HepG2 (cell line): ENCODE results near the gene APBB2. TPM values are rescaled to one million over a fixed set of nuclear protein-coding genes. Genes with fewer than 3 reads are reported as not detected.

Source experiments
- ATAC-seq: fragments of 200-7000 bp; cut with Tn5 transposase; 3 replicates; pipeline ENCODE4 v1.9.1; 2020; ENCODE audit warnings: mild to moderate bottlenecking, moderate library complexity
- BruUV-seq: library from RNA; stranded (reverse); fragments of 400-500 nt; replicated peaks from 2 replicates; lab custom pipeline; 2021; lab: Mats Ljungman, UMichigan
- CTCF ChIA-PET: fragments of 300-600 bp; formaldehyde crosslinking; extraction: SDS; loops from one replicate; lab custom pipeline; 2021; ENCODE audit warnings: low total read pairs, inconsistent platforms, low intra/inter-chr PET ratio; lab: Yijun Ruan, JAX
- POLR2A ChIA-PET: fragments of 350-600 bp; sonication (Branson Sonifier 250); formaldehyde crosslinking; loops from one replicate; lab custom pipeline; 2020; ENCODE audit warnings: antibody characterized with exemption, inconsistent platforms; lab: Yijun Ruan, JAX
- DNase-seq: peaks from one replicate; pipeline ENCODE4 v3.0.0-alpha.2; 2015; ENCODE audit warnings: low spot score
- FAIRE-seq: peaks from 3 replicates; lab custom pipeline; 2011; peaks lifted over from hg19 to GRCh38; lab: Jason Lieb, UNC
- H2AFZ ChIP-seq: one replicate; pipeline ENCODE4 v1.6.1; 2011; ENCODE audit warnings: low read length, inconsistent platforms
- H3K27ac ChIP-seq: fragments of 300-600 bp; 3 replicates; pipeline ENCODE4 v1.8.0; 2011; ENCODE audit warnings: mixed run types, mild to moderate bottlenecking, mixed read lengths, low read length, inconsistent platforms; ENCODE audit not compliant: insufficient read depth; ENCODE audit errors: extremely low read length
- H3K27me3 ChIP-seq, 2 experiments: fragments of 200-600 bp in 1 of 2; 2 replicates in 1 of 2; 3 replicates in 1 of 2; pipeline versions ENCODE4 v1.6.0 to v1.8.0; 2011; ENCODE audit warnings: low read length in 2 of 2, mild to moderate bottlenecking in 2 of 2, moderate library complexity in 2 of 2, inconsistent platforms in 1 of 2; ENCODE audit not compliant: insufficient read depth in 2 of 2, control insufficient read depth in 1 of 2
- H3K36me3 ChIP-seq, 2 experiments: fragments of 200-600 bp in 1 of 2; replicated peaks in 1 of 2; 2 replicates in 1 of 2; 3 replicates in 1 of 2; pipeline versions ENCODE4 v1.5.1 to v1.8.0; 2011; ENCODE audit warnings: low read length in 2 of 2, inconsistent platforms in 1 of 2; ENCODE audit not compliant: insufficient read depth in 2 of 2, control insufficient read depth in 1 of 2
- H3K4me1 ChIP-seq: 2 replicates; pipeline ENCODE4 v1.5.1; 2012; ENCODE audit warnings: low read length, inconsistent platforms; ENCODE audit not compliant: insufficient read depth
- H3K4me2 ChIP-seq: 2 replicates; pipeline ENCODE4 v1.6.0; 2011; ENCODE audit warnings: low read depth, low read length, inconsistent platforms
- H3K4me3 ChIP-seq, 3 experiments: fragments of 200-600 bp in 1 of 3; sonication (generic), shearing (Covaris generic) in 1 of 3; replicated peaks in 1 of 3; 2 replicates each; pipeline ENCODE4 v1.5.1; 2011 to 2016; ENCODE audit warnings: low read length in 3 of 3, inconsistent platforms in 2 of 3, low read depth in 2 of 3, mild to moderate bottlenecking in 2 of 3, control low read depth in 1 of 3, mixed read lengths in 1 of 3; ENCODE audit not compliant: insufficient read depth in 1 of 3
- H3K79me2 ChIP-seq: one replicate; pipeline ENCODE4 v1.6.1; 2011; ENCODE audit warnings: low read length, inconsistent platforms; ENCODE audit not compliant: insufficient read depth
- H3K9ac ChIP-seq: 2 replicates; pipeline ENCODE4 v1.6.0; 2011; ENCODE audit warnings: mild to moderate bottlenecking, low read depth, low read length, inconsistent platforms; ENCODE audit not compliant: insufficient read depth
- H3K9me3 ChIP-seq: 2 replicates; pipeline ENCODE4 v1.5.1; 2012; ENCODE audit warnings: mild to moderate bottlenecking, low read length
- H4K20me1 ChIP-seq: 2 replicates; pipeline ENCODE4 v1.6.0; 2011; ENCODE audit warnings: inconsistent platforms, mild to moderate bottlenecking, low read length, moderate library complexity; ENCODE audit not compliant: insufficient read depth
- CHD4 ChIP-seq: fragments of 200-600 bp; sonication (generic); IDR thresholded peaks from 2 replicates; pipeline ENCODE4 v1.7.0; 2017; ENCODE audit warnings: mild to moderate bottlenecking, low read length, borderline replicate concordance
- MBD4 ChIP-seq: IDR thresholded peaks from 2 replicates; pipeline ENCODE4 v1.6.1; 2012; ENCODE audit warnings: low read length, inconsistent platforms, borderline replicate concordance
- NFATC3 ChIP-seq: sonication (generic); formaldehyde crosslinking; IDR thresholded peaks from 2 replicates; pipeline ENCODE4 v1.5.1; 2020; ENCODE audit warnings: mild to moderate bottlenecking, missing genetic modification reagents
- NRL ChIP-seq: sonication (generic); formaldehyde crosslinking; IDR thresholded peaks from 2 replicates; pipeline ENCODE4 v1.5.0; 2020; ENCODE audit warnings: missing genetic modification reagents, mild to moderate bottlenecking, moderate library complexity, borderline replicate concordance
- PHF21A ChIP-seq: sonication (generic); formaldehyde crosslinking; IDR thresholded peaks from 2 replicates; pipeline ENCODE4 v1.5.0; 2020; ENCODE audit warnings: mild to moderate bottlenecking, missing genetic modification reagents
- ZNF251 ChIP-seq: sonication (generic); formaldehyde crosslinking; IDR thresholded peaks from 2 replicates; pipeline ENCODE4 v1.9.0; 2021; ENCODE audit warnings: mild to moderate bottlenecking, missing genetic modification reagents
- ZNF263 ChIP-seq: sonication (generic); formaldehyde crosslinking; IDR thresholded peaks from 2 replicates; pipeline ENCODE4 v1.4.0; 2020; ENCODE audit warnings: missing genetic modification reagents
- ZNF44 ChIP-seq: sonication (generic); formaldehyde crosslinking; IDR thresholded peaks from 2 replicates; pipeline ENCODE4 v1.5.1; 2020; ENCODE audit warnings: mild to moderate bottlenecking, missing genetic modification reagents
- WGBS: methylation state at CpG from one replicate; pipeline ENCODE4 v1.1.6; 2017; ENCODE audit warnings: low lambda C conversion rate; 5-methylcytosine and 5-hydroxymethylcytosine counted together
- in situ Hi-C: cut with HindIII; loops from 2 replicates; pipeline ENCODE4 v1.10.0; 2017; ENCODE audit warnings: low pct_unique_long_range_greater_than_20kb; ENCODE audit not compliant: extremely low pct_ligation_motif_present
- intact Hi-C: fragments of 100-400 bp; cut with micrococcal nuclease; formaldehyde crosslinking; loops from one replicate; pipeline ENCODE4 v1.10.0; 2022; ENCODE audit not compliant: unreplicated experiment
- polyA plus RNA-seq, 8 experiments: library from polyadenylated mRNA; depleted of rRNA in 3 of 8; stranded (reverse) in 7 of 8; unstranded in 1 of 8; fragments of >200 nt; fragmentation: Illumina TruSeq in 4 of 8; extraction: Trizol in 4 of 8; gene quantifications; 2 replicates each; pipeline versions ENCODE4 v1.2.1 to v1.2.3, GENCODE V29; 2011 to 2016; ENCODE audit warnings: low read depth in 4 of 8, missing spikeins in 1 of 8, mixed read lengths in 1 of 8; ENCODE audit not compliant: insufficient read depth in 1 of 8
- total RNA-seq, 5 experiments: library from RNA; depleted of rRNA; stranded (reverse); fragments of >200 nt; fragmentation: Illumina TruSeq; extraction: Trizol; gene quantifications; 2 replicates each; pipeline ENCODE4 v1.2.3, GENCODE V29; 2016; ENCODE audit warnings: low read depth in 1 of 5
- TF ChIP-seq, protein P1 (sequence below): sonication (generic); formaldehyde crosslinking; IDR thresholded peaks from 2 replicates; pipeline ENCODE4 v1.4.0; 2020; ENCODE audit warnings: missing genetic modification reagents, mild to moderate bottlenecking, borderline replicate concordance
- TF ChIP-seq, protein P2 (sequence below): sonication (generic); formaldehyde crosslinking; IDR thresholded peaks from 2 replicates; pipeline ENCODE4 v1.5.0; 2020; ENCODE audit warnings: missing genetic modification reagents
- TF ChIP-seq, protein P3 (sequence below): sonication (generic); formaldehyde crosslinking; IDR thresholded peaks from 2 replicates; pipeline ENCODE4 v1.4.0; 2020; ENCODE audit warnings: missing genetic modification reagents
- TF ChIP-seq, protein P4 (sequence below): sonication (generic); formaldehyde crosslinking; IDR thresholded peaks from 2 replicates; pipeline ENCODE4 v1.4.0; 2020; ENCODE audit warnings: mild to moderate bottlenecking, missing genetic modification reagents
- TF ChIP-seq, protein P5 (sequence below): sonication (generic); formaldehyde crosslinking; IDR thresholded peaks from 2 replicates; pipeline ENCODE4 v1.4.0; 2020; ENCODE audit warnings: mild to moderate bottlenecking, missing genetic modification reagents

APBB2 gene
- total and polyA plus RNA-seq, 2 of the 13 experiments (the other 11 are each of a cell fraction or from before 2014, with no cell fraction given), result 11.7 to 17.0 TPM

DNA sequence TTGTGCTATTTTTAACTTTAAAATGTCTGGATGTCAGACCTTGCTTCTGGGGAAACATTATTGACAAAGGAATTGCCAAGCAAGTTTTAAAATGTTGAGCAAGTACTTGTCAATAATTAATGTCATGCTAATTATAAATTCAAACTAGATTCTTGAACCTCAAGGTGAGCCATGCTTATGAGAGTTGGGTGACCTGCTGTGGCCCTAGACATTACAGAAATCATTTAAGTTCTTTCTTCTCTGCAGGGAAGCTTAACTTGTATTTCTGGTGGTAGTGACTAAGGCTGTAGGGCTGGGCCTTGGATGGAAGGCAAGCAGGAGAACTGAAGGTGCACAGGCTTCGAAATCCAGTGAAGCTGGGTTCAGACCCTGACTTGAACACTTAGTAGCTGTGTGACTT, 27.6 kb upstream of the APBB2 start:
- ATAC-seq, result no peak
- Histone ChIP-seq H3K27ac (no peak overlapping the region), H3K9me3 (no peaks in the 10 kb centered on the region), H4K20me1 (no peaks in the 10 kb centered on the region), H3K4me2 (no peak overlapping the region), H3K4me1 (no peaks in the 10 kb centered on the region), H3K9ac (no peak overlapping the region), H3K27me3 (no peaks in the 10 kb centered on the region; a peak in 1 of 5 replicates), H3K79me2 (no peaks in the 10 kb centered on the region), H3K4me3 (no peak overlapping the region), H2AFZ (no peak overlapping the region), H3K36me3 (no peaks in the 10 kb centered on the region)
- CTCF ChIA-PET, result no interaction called here
- WGBS, result 0% methylated on average over 1 of the region's 1 CpG
- DNase-seq, result no peak
- intact Hi-C loops, result no loop called here
- in situ Hi-C loops, result no loop called here
- POLR2A ChIA-PET, result no interaction called here
- BruUV-seq, result no TSS peak
- FAIRE-seq, result no peak
- TF ChIP-seq ZNF263 (CRISPR knock-in tag) (no peak), ZNF44 (CRISPR knock-in tag) (no peak), NRL (no peak), CHD4 (no peak), ZNF251 (CRISPR knock-in tag) (no peak), PHF21A (CRISPR knock-in tag) (no peak), NFATC3 (CRISPR knock-in tag) (no peak), MBD4 (no peak)
- TF ChIP-seq, protein P1, sequence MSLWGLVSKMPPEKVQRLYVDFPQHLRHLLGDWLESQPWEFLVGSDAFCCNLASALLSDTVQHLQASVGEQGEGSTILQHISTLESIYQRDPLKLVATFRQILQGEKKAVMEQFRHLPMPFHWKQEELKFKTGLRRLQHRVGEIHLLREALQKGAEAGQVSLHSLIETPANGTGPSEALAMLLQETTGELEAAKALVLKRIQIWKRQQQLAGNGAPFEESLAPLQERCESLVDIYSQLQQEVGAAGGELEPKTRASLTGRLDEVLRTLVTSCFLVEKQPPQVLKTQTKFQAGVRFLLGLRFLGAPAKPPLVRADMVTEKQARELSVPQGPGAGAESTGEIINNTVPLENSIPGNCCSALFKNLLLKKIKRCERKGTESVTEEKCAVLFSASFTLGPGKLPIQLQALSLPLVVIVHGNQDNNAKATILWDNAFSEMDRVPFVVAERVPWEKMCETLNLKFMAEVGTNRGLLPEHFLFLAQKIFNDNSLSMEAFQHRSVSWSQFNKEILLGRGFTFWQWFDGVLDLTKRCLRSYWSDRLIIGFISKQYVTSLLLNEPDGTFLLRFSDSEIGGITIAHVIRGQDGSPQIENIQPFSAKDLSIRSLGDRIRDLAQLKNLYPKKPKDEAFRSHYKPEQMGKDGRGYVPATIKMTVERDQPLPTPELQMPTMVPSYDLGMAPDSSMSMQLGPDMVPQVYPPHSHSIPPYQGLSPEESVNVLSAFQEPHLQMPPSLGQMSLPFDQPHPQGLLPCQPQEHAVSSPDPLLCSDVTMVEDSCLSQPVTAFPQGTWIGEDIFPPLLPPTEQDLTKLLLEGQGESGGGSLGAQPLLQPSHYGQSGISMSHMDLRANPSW, result no peak
- TF ChIP-seq, protein P2, sequence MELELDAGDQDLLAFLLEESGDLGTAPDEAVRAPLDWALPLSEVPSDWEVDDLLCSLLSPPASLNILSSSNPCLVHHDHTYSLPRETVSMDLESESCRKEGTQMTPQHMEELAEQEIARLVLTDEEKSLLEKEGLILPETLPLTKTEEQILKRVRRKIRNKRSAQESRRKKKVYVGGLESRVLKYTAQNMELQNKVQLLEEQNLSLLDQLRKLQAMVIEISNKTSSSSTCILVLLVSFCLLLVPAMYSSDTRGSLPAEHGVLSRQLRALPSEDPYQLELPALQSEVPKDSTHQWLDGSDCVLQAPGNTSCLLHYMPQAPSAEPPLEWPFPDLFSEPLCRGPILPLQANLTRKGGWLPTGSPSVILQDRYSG, result no peak
- TF ChIP-seq, protein P3, sequence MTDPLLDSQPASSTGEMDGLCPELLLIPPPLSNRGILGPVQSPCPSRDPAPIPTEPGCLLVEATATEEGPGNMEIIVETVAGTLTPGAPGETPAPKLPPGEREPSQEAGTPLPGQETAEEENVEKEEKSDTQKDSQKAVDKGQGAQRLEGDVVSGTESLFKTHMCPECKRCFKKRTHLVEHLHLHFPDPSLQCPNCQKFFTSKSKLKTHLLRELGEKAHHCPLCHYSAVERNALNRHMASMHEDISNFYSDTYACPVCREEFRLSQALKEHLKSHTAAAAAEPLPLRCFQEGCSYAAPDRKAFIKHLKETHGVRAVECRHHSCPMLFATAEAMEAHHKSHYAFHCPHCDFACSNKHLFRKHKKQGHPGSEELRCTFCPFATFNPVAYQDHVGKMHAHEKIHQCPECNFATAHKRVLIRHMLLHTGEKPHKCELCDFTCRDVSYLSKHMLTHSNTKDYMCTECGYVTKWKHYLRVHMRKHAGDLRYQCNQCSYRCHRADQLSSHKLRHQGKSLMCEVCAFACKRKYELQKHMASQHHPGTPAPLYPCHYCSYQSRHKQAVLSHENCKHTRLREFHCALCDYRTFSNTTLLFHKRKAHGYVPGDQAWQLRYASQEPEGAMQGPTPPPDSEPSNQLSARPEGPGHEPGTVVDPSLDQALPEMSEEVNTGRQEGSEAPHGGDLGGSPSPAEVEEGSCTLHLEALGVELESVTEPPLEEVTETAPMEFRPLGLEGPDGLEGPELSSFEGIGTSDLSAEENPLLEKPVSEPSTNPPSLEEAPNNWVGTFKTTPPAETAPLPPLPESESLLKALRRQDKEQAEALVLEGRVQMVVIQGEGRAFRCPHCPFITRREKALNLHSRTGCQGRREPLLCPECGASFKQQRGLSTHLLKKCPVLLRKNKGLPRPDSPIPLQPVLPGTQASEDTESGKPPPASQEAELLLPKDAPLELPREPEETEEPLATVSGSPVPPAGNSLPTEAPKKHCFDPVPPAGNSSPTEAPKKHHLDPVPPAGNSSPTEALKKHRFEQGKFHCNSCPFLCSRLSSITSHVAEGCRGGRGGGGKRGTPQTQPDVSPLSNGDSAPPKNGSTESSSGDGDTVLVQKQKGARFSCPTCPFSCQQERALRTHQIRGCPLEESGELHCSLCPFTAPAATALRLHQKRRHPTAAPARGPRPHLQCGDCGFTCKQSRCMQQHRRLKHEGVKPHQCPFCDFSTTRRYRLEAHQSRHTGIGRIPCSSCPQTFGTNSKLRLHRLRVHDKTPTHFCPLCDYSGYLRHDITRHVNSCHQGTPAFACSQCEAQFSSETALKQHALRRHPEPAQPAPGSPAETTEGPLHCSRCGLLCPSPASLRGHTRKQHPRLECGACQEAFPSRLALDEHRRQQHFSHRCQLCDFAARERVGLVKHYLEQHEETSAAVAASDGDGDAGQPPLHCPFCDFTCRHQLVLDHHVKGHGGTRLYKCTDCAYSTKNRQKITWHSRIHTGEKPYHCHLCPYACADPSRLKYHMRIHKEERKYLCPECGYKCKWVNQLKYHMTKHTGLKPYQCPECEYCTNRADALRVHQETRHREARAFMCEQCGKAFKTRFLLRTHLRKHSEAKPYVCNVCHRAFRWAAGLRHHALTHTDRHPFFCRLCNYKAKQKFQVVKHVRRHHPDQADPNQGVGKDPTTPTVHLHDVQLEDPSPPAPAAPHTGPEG, result no peak
- TF ChIP-seq, protein P4, sequence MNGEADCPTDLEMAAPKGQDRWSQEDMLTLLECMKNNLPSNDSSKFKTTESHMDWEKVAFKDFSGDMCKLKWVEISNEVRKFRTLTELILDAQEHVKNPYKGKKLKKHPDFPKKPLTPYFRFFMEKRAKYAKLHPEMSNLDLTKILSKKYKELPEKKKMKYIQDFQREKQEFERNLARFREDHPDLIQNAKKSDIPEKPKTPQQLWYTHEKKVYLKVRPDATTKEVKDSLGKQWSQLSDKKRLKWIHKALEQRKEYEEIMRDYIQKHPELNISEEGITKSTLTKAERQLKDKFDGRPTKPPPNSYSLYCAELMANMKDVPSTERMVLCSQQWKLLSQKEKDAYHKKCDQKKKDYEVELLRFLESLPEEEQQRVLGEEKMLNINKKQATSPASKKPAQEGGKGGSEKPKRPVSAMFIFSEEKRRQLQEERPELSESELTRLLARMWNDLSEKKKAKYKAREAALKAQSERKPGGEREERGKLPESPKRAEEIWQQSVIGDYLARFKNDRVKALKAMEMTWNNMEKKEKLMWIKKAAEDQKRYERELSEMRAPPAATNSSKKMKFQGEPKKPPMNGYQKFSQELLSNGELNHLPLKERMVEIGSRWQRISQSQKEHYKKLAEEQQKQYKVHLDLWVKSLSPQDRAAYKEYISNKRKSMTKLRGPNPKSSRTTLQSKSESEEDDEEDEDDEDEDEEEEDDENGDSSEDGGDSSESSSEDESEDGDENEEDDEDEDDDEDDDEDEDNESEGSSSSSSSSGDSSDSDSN (CRISPR knock-in tag), result no peak
- TF ChIP-seq, protein P5, sequence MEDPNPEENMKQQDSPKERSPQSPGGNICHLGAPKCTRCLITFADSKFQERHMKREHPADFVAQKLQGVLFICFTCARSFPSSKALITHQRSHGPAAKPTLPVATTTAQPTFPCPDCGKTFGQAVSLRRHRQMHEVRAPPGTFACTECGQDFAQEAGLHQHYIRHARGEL (CRISPR knock-in tag), result no peak
